Measurements from ENCODE around the gene PAK1IP1. TPM values are rescaled to one million over a fixed set of nuclear protein-coding genes. Genes with fewer than 3 reads are reported as not detected.

The PAK1IP1 gene
- total and polyA plus RNA-seq, 10 of the 15 experiments (the other 5 are each of a cell fraction or from before 2014, with no cell fraction given): 26.0 to 98.5 (median 47.8) TPM

DNA sequence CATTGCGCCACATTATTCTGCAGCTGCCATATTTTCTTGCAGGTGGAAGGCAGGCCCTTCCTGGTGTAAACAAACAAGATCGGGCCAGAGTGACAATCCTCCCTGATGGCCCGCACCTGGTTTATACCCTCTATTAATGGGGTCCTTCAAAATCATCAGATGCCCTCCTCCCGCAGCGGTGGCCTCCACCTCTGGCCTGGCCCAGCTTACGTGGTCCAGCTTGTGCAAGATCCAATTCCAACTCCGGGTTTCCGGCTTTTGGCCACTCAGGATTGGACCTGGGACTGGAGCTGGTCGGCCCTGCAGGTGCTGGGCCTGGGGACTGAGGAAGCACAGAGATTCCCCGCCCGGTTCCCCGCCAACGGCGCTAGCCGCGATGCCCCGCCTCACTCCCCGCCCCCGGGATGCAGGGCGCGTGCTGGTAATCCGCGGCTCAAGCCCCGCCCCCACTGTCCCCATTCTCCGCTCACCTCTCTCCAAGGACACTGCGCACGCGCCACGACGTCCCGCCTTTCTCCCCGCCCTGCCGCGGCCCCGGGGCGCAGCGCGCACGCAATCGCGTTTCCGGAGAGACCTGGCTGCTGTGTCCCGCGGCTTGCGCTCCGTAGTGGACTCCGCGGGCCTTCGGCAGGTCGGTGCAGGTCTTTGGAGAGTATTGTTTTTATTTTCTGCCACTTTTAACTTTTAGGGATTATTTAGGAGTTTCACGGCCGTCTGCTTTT, 52.6 kb downstream of the PAK1IP1 start, which contains the start of gene TMEM14B (continued):
- TF ChIP-seq, protein P1, sequence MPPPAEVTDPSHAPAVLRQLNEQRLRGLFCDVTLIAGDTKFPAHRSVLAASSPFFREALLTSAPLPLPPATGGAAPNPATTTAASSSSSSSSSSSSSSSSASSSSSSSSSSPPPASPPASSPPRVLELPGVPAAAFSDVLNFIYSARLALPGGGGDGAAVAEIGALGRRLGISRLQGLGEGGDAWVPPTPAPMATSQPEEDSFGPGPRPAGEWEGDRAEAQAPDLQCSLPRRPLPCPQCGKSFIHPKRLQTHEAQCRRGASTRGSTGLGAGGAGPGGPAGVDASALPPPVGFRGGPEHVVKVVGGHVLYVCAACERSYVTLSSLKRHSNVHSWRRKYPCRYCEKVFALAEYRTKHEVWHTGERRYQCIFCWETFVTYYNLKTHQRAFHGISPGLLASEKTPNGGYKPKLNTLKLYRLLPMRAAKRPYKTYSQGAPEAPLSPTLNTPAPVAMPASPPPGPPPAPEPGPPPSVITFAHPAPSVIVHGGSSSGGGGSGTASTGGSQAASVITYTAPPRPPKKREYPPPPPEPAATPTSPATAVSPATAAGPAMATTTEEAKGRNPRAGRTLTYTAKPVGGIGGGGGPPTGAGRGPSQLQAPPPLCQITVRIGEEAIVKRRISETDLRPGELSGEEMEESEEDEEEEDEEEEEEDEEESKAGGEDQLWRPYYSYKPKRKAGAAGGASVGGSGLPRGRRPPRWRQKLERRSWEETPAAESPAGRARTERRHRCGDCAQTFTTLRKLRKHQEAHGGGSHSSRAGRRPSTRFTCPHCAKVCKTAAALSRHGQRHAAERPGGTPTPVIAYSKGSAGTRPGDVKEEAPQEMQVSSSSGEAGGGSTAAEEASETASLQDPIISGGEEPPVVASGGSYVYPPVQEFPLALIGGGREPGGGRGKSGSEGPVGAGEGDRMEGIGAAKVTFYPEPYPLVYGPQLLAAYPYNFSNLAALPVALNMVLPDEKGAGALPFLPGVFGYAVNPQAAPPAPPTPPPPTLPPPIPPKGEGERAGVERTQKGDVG (CRISPR knock-in tag; IDR thresholded peaks at IDR 0.05): no peak
- TF ChIP-seq SIN3A (IDR thresholded peaks at IDR 0.05; ENCODE audit: low read depth, low read length) (0 out of 2 replicates have a peak, but pooled peaks have one; percentile 51), IKZF2 (IDR thresholded peaks at IDR 0.05) (peak; percentile 51 to 54; a peak in 2 of 4 replicates), TAF1 (IDR thresholded peaks at IDR 0.05; ENCODE audit: borderline replicate concordance, low read depth, low read length) (peak; percentile 87), SIX5 (IDR thresholded peaks at IDR 0.05; ENCODE audit: low read depth, low read length, severe bottlenecking) (no peak), NFYA (IDR thresholded peaks at IDR 0.05; ENCODE audit: borderline replicate concordance, low read depth, low read length) (no peak), CHD2 (IDR thresholded peaks at IDR 0.05; ENCODE audit: borderline replicate concordance, low read depth, low read length) (peak; percentile 74; the same call in 1 of the 2 replicates), KDM1A (IDR thresholded peaks at IDR 0.05; ENCODE audit: borderline replicate concordance) (no peak), RAD21 (IDR thresholded peaks at IDR 0.05; ENCODE audit: insufficient read depth, low read depth, low read length) (no peak), POLR2A (IDR thresholded peaks at IDR 0.05; ENCODE audit: low read depth, low read length) (peak; percentile 94), RELA (IDR thresholded peaks at IDR 0.05; ENCODE audit: borderline replicate concordance, partially characterized antibody) (peak; percentile 64), BRCA1 (IDR thresholded peaks at IDR 0.05; ENCODE audit: low read depth, low read length) (no peak), MXI1 (IDR thresholded peaks at IDR 0.05; ENCODE audit: low read depth, low read length) (peak; percentile 40), MTA2 (IDR thresholded peaks at IDR 0.05; ENCODE audit: low read depth) (0 out of 2 replicates have a peak, but pooled peaks have one; percentile 22), ZNF217 (IDR thresholded peaks at IDR 0.05) (no peak), BHLHE40 (IDR thresholded peaks at IDR 0.05; ENCODE audit: borderline replicate concordance in 1 of 2, low read depth in 2 of 2, low read length in 1 of 2) (peak; percentile 90 to 97; a peak in 3 of 4 replicates), NR2C2 (IDR thresholded peaks at IDR 0.05; ENCODE audit: borderline replicate concordance, control insufficient read depth, insufficient read length, low read depth) (no peak), SP1 (IDR thresholded peaks at IDR 0.05; ENCODE audit: low read depth, low read length) (peak; percentile 51), TCF12 (IDR thresholded peaks at IDR 0.05; ENCODE audit: low read depth, low read length) (peak; percentile 78), RCOR1 (conservative IDR thresholded peaks at IDR 0.05; ENCODE audit: low read depth, low read length) (0 out of 2 replicates have a peak, but pooled peaks have one; percentile 18)
- TF ChIP-seq, protein P2, sequence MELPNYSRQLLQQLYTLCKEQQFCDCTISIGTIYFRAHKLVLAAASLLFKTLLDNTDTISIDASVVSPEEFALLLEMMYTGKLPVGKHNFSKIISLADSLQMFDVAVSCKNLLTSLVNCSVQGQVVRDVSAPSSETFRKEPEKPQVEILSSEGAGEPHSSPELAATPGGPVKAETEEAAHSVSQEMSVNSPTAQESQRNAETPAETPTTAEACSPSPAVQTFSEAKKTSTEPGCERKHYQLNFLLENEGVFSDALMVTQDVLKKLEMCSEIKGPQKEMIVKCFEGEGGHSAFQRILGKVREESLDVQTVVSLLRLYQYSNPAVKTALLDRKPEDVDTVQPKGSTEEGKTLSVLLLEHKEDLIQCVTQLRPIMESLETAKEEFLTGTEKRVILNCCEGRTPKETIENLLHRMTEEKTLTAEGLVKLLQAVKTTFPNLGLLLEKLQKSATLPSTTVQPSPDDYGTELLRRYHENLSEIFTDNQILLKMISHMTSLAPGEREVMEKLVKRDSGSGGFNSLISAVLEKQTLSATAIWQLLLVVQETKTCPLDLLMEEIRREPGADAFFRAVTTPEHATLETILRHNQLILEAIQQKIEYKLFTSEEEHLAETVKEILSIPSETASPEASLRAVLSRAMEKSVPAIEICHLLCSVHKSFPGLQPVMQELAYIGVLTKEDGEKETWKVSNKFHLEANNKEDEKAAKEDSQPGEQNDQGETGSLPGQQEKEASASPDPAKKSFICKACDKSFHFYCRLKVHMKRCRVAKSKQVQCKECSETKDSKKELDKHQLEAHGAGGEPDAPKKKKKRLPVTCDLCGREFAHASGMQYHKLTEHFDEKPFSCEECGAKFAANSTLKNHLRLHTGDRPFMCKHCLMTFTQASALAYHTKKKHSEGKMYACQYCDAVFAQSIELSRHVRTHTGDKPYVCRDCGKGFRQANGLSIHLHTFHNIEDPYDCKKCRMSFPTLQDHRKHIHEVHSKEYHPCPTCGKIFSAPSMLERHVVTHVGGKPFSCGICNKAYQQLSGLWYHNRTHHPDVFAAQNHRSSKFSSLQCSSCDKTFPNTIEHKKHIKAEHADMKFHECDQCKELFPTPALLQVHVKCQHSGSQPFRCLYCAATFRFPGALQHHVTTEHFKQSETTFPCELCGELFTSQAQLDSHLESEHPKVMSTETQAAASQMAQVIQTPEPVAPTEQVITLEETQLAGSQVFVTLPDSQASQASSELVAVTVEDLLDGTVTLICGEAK (IDR thresholded peaks at IDR 0.05; ENCODE audit: borderline replicate concordance): peak; percentile 79
- TF ChIP-seq, protein P3, sequence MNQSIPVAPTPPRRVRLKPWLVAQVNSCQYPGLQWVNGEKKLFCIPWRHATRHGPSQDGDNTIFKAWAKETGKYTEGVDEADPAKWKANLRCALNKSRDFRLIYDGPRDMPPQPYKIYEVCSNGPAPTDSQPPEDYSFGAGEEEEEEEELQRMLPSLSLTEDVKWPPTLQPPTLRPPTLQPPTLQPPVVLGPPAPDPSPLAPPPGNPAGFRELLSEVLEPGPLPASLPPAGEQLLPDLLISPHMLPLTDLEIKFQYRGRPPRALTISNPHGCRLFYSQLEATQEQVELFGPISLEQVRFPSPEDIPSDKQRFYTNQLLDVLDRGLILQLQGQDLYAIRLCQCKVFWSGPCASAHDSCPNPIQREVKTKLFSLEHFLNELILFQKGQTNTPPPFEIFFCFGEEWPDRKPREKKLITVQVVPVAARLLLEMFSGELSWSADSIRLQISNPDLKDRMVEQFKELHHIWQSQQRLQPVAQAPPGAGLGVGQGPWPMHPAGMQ (IDR thresholded peaks at IDR 0.05; ENCODE audit: borderline replicate concordance): no peak

Data from GM12878 (cell line).